Measurements from ENCODE around the gene CRPPA. TPM values are rescaled to one million over a fixed set of nuclear protein-coding genes. Genes with fewer than 3 reads are reported as not detected.

The CRPPA gene
- total RNA-seq, 1 experiment from 2014 or later, result 2.4 TPM

DNA sequence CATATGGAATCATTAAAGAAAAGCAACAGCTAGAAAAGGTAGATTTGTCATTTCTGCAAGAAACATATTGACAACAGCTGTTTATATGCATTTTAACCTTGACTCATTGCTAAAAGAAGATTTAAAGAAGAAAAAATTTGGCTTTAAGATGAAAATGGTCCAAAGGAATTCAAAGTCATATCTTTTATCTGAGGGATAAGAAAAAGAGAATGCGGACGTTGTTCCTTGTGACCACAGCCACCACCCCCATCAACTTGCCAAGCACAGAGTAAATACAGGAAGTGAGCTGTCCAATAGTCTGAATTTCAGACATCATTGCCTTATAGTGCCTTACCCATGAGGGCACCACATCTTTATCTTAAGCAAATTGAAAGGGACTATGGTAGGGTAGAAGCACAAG is 7.3 kb upstream of the CRPPA start:
- Histone ChIP-seq H3K4me3 (ENCODE audit: low read depth in 2 of 2, low read length in 2 of 2) (no peak overlapping the region), H3K4me1 (ENCODE audit: control insufficient read depth, insufficient read depth, low read length) (no peaks in the 10 kb centered on the region), H3K9me3 (ENCODE audit: control insufficient read depth, insufficient read depth, low read depth, low read length) (no peaks in the 10 kb centered on the region), H3K36me3 (ENCODE audit: control insufficient read depth, insufficient read depth, low read length) (no peaks in the 10 kb centered on the region), H3K27me3 (ENCODE audit: control insufficient read depth, insufficient read depth, low read length) (no peaks in the 10 kb centered on the region), H3K27ac (ENCODE audit: low read length) (no peak overlapping the region)
- ATAC-seq (no peak), DNase-seq (ENCODE audit: low read depth, low spot score) (no peak)
- ChIA-PET POLR2A (no interaction called here), CTCF (interaction anchor here (1.0 kb wide), 1 partner anchor 136 kb away, joined by 3 read pairs; no protein-coding TSS in a partner anchor)
- TF ChIP-seq POLR2AphosphoS5 (IDR thresholded peaks at IDR 0.05; ENCODE audit: low read depth, low read length) (no peak), REST (IDR thresholded peaks at IDR 0.05; ENCODE audit: insufficient read depth in 1 of 2, low read depth in 2 of 2, low read length in 1 of 2) (no peak), SIN3A (IDR thresholded peaks at IDR 0.05; ENCODE audit: borderline replicate concordance, insufficient read depth, low read depth, low read length) (no peak), TCF7L2 (IDR thresholded peaks at IDR 0.05; ENCODE audit: low read depth, low read length) (no peak)
- TF ChIP-seq, protein P1, sequence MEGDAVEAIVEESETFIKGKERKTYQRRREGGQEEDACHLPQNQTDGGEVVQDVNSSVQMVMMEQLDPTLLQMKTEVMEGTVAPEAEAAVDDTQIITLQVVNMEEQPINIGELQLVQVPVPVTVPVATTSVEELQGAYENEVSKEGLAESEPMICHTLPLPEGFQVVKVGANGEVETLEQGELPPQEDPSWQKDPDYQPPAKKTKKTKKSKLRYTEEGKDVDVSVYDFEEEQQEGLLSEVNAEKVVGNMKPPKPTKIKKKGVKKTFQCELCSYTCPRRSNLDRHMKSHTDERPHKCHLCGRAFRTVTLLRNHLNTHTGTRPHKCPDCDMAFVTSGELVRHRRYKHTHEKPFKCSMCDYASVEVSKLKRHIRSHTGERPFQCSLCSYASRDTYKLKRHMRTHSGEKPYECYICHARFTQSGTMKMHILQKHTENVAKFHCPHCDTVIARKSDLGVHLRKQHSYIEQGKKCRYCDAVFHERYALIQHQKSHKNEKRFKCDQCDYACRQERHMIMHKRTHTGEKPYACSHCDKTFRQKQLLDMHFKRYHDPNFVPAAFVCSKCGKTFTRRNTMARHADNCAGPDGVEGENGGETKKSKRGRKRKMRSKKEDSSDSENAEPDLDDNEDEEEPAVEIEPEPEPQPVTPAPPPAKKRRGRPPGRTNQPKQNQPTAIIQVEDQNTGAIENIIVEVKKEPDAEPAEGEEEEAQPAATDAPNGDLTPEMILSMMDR (IDR thresholded peaks at IDR 0.05), result no peak
- in situ Hi-C loops (cut with HindIII; ENCODE audit: low pct_unique_long_range_greater_than_20kb, low sequenced_read_pairs), result no loop called here
- intact Hi-C loops (cut with micrococcal nuclease; ENCODE audit: unreplicated experiment), result no loop called here
- no TSS peak for BruUV-seq (replicated peaks)

DNA sequence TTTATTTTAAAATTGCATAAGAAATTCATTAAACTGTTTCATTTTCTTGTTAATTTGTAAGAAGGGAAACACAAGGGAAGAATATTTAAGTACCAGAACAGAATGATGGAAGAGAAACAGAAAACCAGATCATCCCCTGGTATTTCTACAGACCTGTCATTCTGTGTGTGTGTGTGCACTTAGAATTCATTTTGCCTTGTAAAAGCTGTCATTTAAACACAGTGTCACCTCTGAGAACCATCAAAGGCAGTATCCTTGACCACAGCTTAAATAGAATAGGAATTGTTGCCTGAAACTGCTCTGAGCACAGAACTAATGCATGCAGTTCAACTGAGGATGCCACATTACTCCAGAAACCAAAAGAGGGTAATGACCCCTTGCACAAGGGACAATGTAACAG is 6.8 kb upstream of the CRPPA start:
- in situ Hi-C loops (cut with HindIII; ENCODE audit: low pct_unique_long_range_greater_than_20kb, low sequenced_read_pairs), result no loop called here
- no peaks in the 10 kb centered on the region for H3K27me3 ChIP-seq (ENCODE audit: control insufficient read depth, insufficient read depth, low read length)
- H3K4me1 ChIP-seq (ENCODE audit: control insufficient read depth, insufficient read depth, low read length), result no peaks in the 10 kb centered on the region
- BruUV-seq (replicated peaks), result no TSS peak
- DNase-seq (ENCODE audit: low read depth, low spot score), result no peak
- CTCF ChIA-PET, result no interaction called here
- intact Hi-C loops (cut with micrococcal nuclease; ENCODE audit: unreplicated experiment), result no loop called here
- POLR2A ChIA-PET, result no interaction called here
- no peaks in the 10 kb centered on the region for H3K9me3 ChIP-seq (ENCODE audit: control insufficient read depth, insufficient read depth, low read depth, low read length)
- H3K4me3 ChIP-seq (ENCODE audit: low read depth in 2 of 2, low read length in 2 of 2), result no peak overlapping the region
- no peak overlapping the region for H3K27ac ChIP-seq (ENCODE audit: low read length)
- no peaks in the 10 kb centered on the region for H3K36me3 ChIP-seq (ENCODE audit: control insufficient read depth, insufficient read depth, low read length)
- TF ChIP-seq REST (IDR thresholded peaks at IDR 0.05; ENCODE audit: insufficient read depth in 1 of 2, low read depth in 2 of 2, low read length in 1 of 2), result no peak
- no peak for TF ChIP-seq SIN3A (IDR thresholded peaks at IDR 0.05; ENCODE audit: borderline replicate concordance, insufficient read depth, low read depth, low read length)
- TF ChIP-seq TCF7L2 (IDR thresholded peaks at IDR 0.05; ENCODE audit: low read depth, low read length), result no peak
- TF ChIP-seq, protein P1 (IDR thresholded peaks at IDR 0.05), result no peak
- no peak for TF ChIP-seq POLR2AphosphoS5 (IDR thresholded peaks at IDR 0.05; ENCODE audit: low read depth, low read length)
- no peak for ATAC-seq
